Lung (tissue), 12 donors: ENCODE data around the gene NFASC. TPM values are rescaled to one million over a fixed set of nuclear protein-coding genes. Genes with fewer than 3 reads are reported as not detected.

Experiments used
- ATAC-seq: fragments of 200-7000 bp; cut with Tn5 transposase; one replicate; pipeline ENCODE4 v1.9.1; 2020; ENCODE audit warnings: moderate number of reproducible peaks; ENCODE audit not compliant: insufficient read depth, low FRiP score
- DNase-seq, 3 donors: peaks; one replicate each; pipeline ENCODE4 v3.0.0-alpha.2; 2013 to 2017
- H3K27ac ChIP-seq, 2 donors: one replicate each; pipeline ENCODE4 v1.5.1; 2013; ENCODE audit warnings: mild to moderate bottlenecking in 2 of 2, moderate library complexity in 2 of 2, control low read depth in 1 of 2, inconsistent platforms in 1 of 2, low read depth in 1 of 2, low read length in 1 of 2
- H3K27me3 ChIP-seq, 3 donors: one replicate each; pipeline ENCODE4 v1.5.1; 2013; ENCODE audit warnings: low read length in 2 of 3; ENCODE audit not compliant: control insufficient read depth in 3 of 3, insufficient read depth in 3 of 3
- H3K36me3 ChIP-seq, 4 donors: one replicate each; pipeline ENCODE4 v1.5.1; 2013; ENCODE audit warnings: low read length in 4 of 4, mild to moderate bottlenecking in 1 of 4, moderate library complexity in 1 of 4; ENCODE audit not compliant: control insufficient read depth in 4 of 4, insufficient read depth in 4 of 4
- H3K4me1 ChIP-seq, 5 donors: one replicate each; pipeline ENCODE4 v1.5.1; 2013; ENCODE audit warnings: low read length in 5 of 5, mild to moderate bottlenecking in 2 of 5, moderate library complexity in 1 of 5; ENCODE audit not compliant: control insufficient read depth in 5 of 5, insufficient read depth in 5 of 5
- H3K4me3 ChIP-seq: one replicate; pipeline ENCODE4 v1.5.1; 2013; ENCODE audit warnings: mild to moderate bottlenecking, control low read depth, moderate library complexity
- H3K9ac ChIP-seq, 2 donors: one replicate each; pipeline ENCODE4 v1.5.1; 2013; ENCODE audit warnings: low read length in 2 of 2, control low read depth in 1 of 2; ENCODE audit not compliant: insufficient read depth in 1 of 2
- H3K9me3 ChIP-seq, 4 donors: one replicate each; pipeline ENCODE4 v1.5.1; 2013; ENCODE audit warnings: low read length in 3 of 4, mild to moderate bottlenecking in 1 of 4, moderate library complexity in 1 of 4; ENCODE audit not compliant: control insufficient read depth in 4 of 4, insufficient read depth in 3 of 4
- whole genome bisulfite sequencing, 2 donors: extraction: QIAGEN DNeasy Blood & Tissue Kit; methylation state at CpG; one replicate each; pipeline ENCODE4 v1.1.7; 2013; 5-methylcytosine and 5-hydroxymethylcytosine counted together
- polyA plus RNA-seq, 2 donors: library from polyadenylated mRNA; stranded (reverse); fragments of 200-250 nt; gene quantifications; one replicate each; pipeline ENCODE4 v1.2.1, GENCODE V29; 2013
- total RNA-seq, 2 donors: library from RNA; depleted of rRNA in 1 of 2; stranded (reverse); fragments of >200 nt in 1 of 2; gene quantifications; one replicate each; pipeline ENCODE4 v1.2.1, GENCODE V29; 2014 to 2021
- TF ChIP-seq, protein P1 (sequence below): IDR thresholded peaks from 2 replicates; pipeline ENCODE4 v1.5.1; 2012; ENCODE audit warnings: mild to moderate bottlenecking; ENCODE audit errors: control extremely low read depth, extremely low read depth
- donor health status: control.
- donor health status: control.
- donor health status: Bipolar disorder and iron deficiency.
- donor health status: healthy.
- donor health status: DM: yes; HTN: yes; CAD: no.

NFASC gene
- total and polyA plus RNA-seq, 4 donors, result 1.8 to 11.2 (median 3.8) TPM

DNA sequence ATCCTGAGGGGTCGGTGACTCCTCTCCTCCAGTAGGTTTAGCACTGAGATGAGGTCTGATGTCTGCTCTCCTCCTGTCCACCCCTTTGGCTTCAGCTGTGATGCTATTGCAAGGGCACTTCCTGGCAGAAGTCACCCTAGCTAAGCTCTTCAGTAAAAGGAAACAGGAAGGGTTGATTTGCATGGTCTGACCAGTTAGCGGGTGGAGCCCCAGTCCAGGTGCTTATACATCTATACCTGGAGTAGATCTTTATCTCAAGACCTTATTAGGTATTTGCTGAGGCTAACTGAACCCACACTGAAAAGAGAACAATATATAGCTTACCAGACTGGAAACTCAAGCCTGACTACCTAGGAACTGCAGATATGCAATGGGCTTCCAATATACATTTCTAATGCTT, 28.9 kb upstream of the NFASC start:
- TF ChIP-seq, protein P1, sequence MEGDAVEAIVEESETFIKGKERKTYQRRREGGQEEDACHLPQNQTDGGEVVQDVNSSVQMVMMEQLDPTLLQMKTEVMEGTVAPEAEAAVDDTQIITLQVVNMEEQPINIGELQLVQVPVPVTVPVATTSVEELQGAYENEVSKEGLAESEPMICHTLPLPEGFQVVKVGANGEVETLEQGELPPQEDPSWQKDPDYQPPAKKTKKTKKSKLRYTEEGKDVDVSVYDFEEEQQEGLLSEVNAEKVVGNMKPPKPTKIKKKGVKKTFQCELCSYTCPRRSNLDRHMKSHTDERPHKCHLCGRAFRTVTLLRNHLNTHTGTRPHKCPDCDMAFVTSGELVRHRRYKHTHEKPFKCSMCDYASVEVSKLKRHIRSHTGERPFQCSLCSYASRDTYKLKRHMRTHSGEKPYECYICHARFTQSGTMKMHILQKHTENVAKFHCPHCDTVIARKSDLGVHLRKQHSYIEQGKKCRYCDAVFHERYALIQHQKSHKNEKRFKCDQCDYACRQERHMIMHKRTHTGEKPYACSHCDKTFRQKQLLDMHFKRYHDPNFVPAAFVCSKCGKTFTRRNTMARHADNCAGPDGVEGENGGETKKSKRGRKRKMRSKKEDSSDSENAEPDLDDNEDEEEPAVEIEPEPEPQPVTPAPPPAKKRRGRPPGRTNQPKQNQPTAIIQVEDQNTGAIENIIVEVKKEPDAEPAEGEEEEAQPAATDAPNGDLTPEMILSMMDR, result no peak
- WGBS, 2 donors, result 71 to 87% methylated on average over 2 of the region's 2 CpGs
- ATAC-seq, result no peak

DNA sequence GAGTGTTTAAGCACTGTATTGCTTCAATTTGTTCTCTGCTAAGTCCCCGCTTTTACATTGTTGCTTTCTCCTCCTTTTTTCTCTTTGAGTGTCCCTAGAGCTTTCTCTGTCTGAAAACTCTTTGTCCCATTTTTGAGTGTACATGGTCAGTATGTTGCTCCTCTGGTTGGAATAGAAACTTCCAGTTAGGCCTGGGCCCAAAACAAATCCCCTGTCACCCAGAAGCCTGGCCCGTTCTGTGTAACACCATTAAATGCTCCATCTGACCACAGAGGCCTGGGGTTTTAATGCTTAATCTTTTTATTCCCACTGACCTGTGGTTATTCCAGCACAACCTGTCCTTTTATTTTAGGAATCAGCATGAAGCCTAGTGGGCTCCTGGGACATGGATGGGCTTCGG, 28.3 kb upstream of the NFASC start:
- TF ChIP-seq, protein P1, result no peak
- Histone ChIP-seq H3K27me3 (no peaks in the 10 kb centered on the region), H3K36me3 (no peaks in the 10 kb centered on the region), H3K27ac (no peak overlapping the region), H3K9me3 (no peaks in the 10 kb centered on the region), H3K4me3 (no peak overlapping the region), H3K4me1 (no peaks in the 10 kb centered on the region), H3K9ac (no peak overlapping the region)
- 85 to 93% methylated on average over 3 of the region's 3 CpGs for WGBS, 2 donors
- DNase-seq, result no peak
- no peak for ATAC-seq

More for the DNA sequence above, 28.9 kb upstream of the NFASC start:
- DNase-seq, result no peak
- H3K36me3 ChIP-seq, result no peaks in the 10 kb centered on the region
- H3K27me3 ChIP-seq, result no peaks in the 10 kb centered on the region
- no peak overlapping the region for H3K27ac ChIP-seq
- H3K9me3 ChIP-seq, result no peaks in the 10 kb centered on the region
- no peaks in the 10 kb centered on the region for H3K4me1 ChIP-seq
- H3K9ac ChIP-seq, result no peak overlapping the region
- no peak overlapping the region for H3K4me3 ChIP-seq

DNA sequence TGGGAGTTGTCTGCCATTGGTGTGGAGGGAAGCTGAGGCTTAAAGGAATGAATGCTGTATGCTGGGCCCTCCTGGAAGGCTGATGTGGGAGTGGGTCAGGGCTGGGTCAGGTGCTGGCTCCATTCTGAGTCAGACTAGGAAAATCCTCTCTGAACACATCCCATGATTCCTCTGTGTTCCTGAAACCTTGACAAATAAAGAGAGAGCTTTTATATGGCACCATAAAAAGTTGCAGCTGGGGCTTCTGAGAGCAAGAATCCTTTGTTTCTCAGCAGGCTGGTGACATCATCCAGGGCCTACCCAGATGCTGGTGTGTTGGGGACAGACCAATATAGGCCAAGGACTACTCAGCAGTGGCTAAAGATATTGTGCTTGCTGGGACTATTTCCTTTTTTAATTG, 27.8 kb upstream of the NFASC start:
- no peak overlapping the region for H3K4me3 ChIP-seq
- no peaks in the 10 kb centered on the region for H3K9me3 ChIP-seq
- H3K9ac ChIP-seq, result no peak overlapping the region
- TF ChIP-seq, protein P1, result no peak
- no peaks in the 10 kb centered on the region for H3K27me3 ChIP-seq
- DNase-seq, result no peak
- H3K4me1 ChIP-seq, result no peaks in the 10 kb centered on the region
- no peaks in the 10 kb centered on the region for H3K36me3 ChIP-seq
- no peak overlapping the region for H3K27ac ChIP-seq
- ATAC-seq, result no peak

DNA sequence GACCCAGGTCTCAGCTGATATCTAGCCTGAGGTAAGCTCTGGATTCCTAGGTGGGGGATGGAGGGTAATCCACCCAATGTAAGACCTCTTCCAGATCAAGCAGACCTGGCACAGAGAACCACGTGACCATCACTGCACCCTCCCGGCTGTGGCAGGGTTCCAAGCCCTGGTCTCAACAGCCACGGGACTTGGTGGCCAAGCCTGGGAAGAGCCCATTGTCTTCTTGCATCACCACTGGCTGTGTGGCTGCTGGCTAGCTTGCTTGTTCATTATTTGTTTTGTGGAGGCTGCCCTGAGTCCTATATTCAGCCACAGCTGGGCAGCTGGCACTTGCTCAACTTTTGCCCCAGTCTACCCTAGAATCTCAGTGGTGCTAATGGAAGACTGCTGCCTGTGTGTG, 24.1 kb upstream of the NFASC start:
- Histone ChIP-seq H3K36me3 (no peaks in the 10 kb centered on the region), H3K9me3 (peaks cover 0 to 2% (median 0%) of the 10 kb centered on the region in 4 donors), H3K4me3 (no peak overlapping the region), H3K9ac (no peak overlapping the region), H3K27me3 (no peaks in the 10 kb centered on the region), H3K27ac (no peak overlapping the region), H3K4me1 (no peaks in the 10 kb centered on the region)
- ATAC-seq, result no peak
- WGBS, 2 donors, result 76 to 95% methylated on average over 3 of the region's 3 CpGs
- TF ChIP-seq, protein P1, result no peak
- no peak for DNase-seq
